Erythroblast (primary cell): Measurements from ENCODE around the gene CAPN13.

Experiments used
- GATA1 ChIP-seq: IDR thresholded peaks from 2 replicates; pipeline ENCODE4 v1.6.1; 2011; ENCODE audit warnings: low read depth, mild to moderate bottlenecking, control low read depth, low read length, moderate library complexity
- POLR2A ChIP-seq: IDR thresholded peaks from 2 replicates; pipeline ENCODE4 v1.6.1; 2011; ENCODE audit warnings: mild to moderate bottlenecking, low read length

GRCh38 chr2:30722936-30723725, 84.1 kb downstream of the CAPN13 start:
- TF ChIP-seq POLR2A (no peak), GATA1 (no peak)
